Measurements from ENCODE around the gene MFAP4.

The MFAP4 gene

DNA sequence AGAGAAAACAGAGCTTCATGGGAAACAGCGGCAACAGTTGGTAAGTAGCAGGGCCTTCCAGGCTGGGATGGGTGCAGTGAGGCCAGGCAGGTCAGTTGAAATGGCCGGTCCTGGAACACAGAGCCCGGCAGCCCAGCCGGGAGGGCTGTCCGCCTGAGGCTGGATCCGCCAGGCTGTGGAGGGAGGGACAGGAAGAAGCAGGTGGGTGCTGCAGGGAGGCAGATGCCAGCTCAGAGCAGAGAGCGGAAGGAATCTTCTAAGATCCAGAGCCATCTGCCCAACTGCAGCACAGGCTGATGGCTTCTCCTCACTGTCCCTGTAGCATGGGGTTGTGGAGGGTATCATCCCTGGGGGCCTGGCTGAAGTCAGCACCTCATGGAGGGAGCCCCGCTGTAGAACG lies 24.6 kb upstream of the MFAP4 start:
- POLR2A ChIA-PET (ENCODE audit: low non-redundant PET): no interaction called here
- CTCF ChIA-PET: interaction anchor here (1.7 kb wide), 1 partner anchor 49 kb away, joined by 4 read pairs; the partner anchor contains the start of gene B9D1
- DNase-seq (ENCODE audit: low spot score): no peak
- TF ChIP-seq, protein P1, sequence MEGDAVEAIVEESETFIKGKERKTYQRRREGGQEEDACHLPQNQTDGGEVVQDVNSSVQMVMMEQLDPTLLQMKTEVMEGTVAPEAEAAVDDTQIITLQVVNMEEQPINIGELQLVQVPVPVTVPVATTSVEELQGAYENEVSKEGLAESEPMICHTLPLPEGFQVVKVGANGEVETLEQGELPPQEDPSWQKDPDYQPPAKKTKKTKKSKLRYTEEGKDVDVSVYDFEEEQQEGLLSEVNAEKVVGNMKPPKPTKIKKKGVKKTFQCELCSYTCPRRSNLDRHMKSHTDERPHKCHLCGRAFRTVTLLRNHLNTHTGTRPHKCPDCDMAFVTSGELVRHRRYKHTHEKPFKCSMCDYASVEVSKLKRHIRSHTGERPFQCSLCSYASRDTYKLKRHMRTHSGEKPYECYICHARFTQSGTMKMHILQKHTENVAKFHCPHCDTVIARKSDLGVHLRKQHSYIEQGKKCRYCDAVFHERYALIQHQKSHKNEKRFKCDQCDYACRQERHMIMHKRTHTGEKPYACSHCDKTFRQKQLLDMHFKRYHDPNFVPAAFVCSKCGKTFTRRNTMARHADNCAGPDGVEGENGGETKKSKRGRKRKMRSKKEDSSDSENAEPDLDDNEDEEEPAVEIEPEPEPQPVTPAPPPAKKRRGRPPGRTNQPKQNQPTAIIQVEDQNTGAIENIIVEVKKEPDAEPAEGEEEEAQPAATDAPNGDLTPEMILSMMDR (conservative IDR thresholded peaks at IDR 0.05; ENCODE audit: low read depth): no peak
- H3K27ac ChIP-seq: no peak overlapping the region

DNA sequence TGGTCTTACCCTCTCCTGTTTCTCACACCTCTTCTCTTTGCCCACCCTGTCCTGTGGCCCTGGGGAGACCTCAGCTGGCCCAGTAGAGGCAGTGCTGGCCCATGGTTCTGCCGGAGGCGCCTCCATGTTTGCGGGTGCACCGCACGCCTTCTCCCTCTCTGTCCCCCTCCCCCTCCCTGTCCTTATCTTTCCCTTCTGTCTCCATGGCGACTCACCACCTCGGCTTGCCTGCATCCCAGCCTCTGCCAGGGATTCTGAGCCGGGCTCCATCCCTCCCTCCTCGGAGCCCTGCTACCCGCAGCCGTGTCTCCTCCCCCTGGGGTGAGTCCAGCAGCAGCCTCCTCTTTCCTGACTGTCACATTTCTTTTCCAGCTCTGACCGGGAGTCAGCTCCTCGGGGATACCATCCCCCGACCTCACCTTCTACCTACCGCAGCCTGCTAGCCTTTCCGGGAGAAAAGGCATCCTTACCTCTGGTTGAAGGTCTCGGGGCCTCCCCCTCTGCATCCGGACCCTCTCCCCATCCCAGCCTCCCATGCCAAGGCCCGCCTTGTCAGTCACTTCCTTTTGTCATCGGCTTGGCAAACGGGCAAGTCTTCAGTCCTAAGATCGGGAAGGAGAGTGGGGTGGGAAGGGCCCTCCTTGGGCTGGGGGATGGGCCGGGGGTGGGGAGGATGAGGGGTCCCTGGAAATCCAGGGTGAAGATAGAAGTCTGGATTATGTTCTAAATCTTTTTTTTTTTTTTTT lies 24.1 kb upstream of the MFAP4 start, which contains the start of gene RNF112:
Gene RNF112 (plus strand): TSS at position 358 of the 746 bp plus-strand sequence. CDS start 177 bp downstream, at position 535.
- POLR2A ChIA-PET (ENCODE audit: low non-redundant PET): no interaction called here

DNA sequence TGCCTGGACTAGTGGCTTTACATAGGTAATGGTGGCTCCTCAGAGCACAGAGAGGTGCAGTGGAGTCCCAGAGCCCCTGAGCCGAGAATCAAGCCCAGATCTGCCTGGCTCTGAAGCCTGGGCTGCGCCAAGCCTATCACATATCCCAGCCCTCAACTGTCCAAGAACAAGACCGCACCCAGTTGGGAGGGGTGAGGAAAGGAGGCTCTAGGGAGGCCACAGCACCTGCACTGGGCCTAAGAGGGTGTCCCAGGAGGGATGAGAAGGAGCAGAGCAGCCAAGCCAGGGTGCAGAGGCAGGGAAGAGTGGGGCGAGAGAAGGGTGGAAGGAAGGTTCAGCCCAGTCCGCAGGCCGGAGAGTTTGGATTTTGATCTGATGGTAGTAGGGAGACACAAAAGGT lies 23.1 kb upstream of the MFAP4 start:
- TF ChIP-seq, protein P1 (conservative IDR thresholded peaks at IDR 0.05; ENCODE audit: low read depth): no peak
- no peak for DNase-seq (ENCODE audit: low spot score)
- H3K27ac ChIP-seq: peak overlapping the region; percentile 47
- CTCF ChIA-PET: interaction anchor here (1.0 kb wide), 1 partner anchor 38 kb away, joined by 3 read pairs; no protein-coding TSS in a partner anchor
- POLR2A ChIA-PET (ENCODE audit: low non-redundant PET): interaction anchor here (0.6 kb wide), 1 partner anchor 33 kb away, joined by 3 read pairs; no protein-coding TSS in a partner anchor

More for the DNA sequence above, 24.1 kb upstream of the MFAP4 start, which contains the start of gene RNF112:
- CTCF ChIA-PET: interaction anchor here (1.7 kb wide), 1 partner anchor 48 kb away, joined by 4 read pairs; the partner anchor contains the start of gene B9D1
- DNase-seq (ENCODE audit: low spot score): no peak
- TF ChIP-seq, protein P1 (conservative IDR thresholded peaks at IDR 0.05; ENCODE audit: low read depth): no peak
- H3K27ac ChIP-seq: peak within 1 kb of the TSS; percentile 47

- POLR2A ChIA-PET (ENCODE audit: low non-redundant PET): interaction anchor here (0.6 kb wide), 1 partner anchor 32 kb away, joined by 3 read pairs; no protein-coding TSS in a partner anchor
- CTCF ChIA-PET: interaction anchor here (1.0 kb wide), 1 partner anchor 38 kb away, joined by 3 read pairs; no protein-coding TSS in a partner anchor
- TF ChIP-seq, protein P1 (conservative IDR thresholded peaks at IDR 0.05; ENCODE audit: low read depth): no peak
- peak overlapping the region; percentile 47 for H3K27ac ChIP-seq
- DNase-seq (ENCODE audit: low spot score): peak; percentile 69
Observed at GRCh38 chr17:19409509-19409908, 22.5 kb upstream of the MFAP4 start.

- ChIA-PET CTCF (interaction anchor here (1.0 kb wide), 1 partner anchor 39 kb away, joined by 3 read pairs; no protein-coding TSS in a partner anchor), POLR2A (ENCODE audit: low non-redundant PET) (no interaction called here)
- peak overlapping the region; percentile 47; the same call in 1 of the 2 replicates for H3K27ac ChIP-seq
- no peak for DNase-seq (ENCODE audit: low spot score)
- TF ChIP-seq, protein P1 (conservative IDR thresholded peaks at IDR 0.05; ENCODE audit: low read depth): no peak
Observed at GRCh38 chr17:19409066-19409465, 22.1 kb upstream of the MFAP4 start.

DNA sequence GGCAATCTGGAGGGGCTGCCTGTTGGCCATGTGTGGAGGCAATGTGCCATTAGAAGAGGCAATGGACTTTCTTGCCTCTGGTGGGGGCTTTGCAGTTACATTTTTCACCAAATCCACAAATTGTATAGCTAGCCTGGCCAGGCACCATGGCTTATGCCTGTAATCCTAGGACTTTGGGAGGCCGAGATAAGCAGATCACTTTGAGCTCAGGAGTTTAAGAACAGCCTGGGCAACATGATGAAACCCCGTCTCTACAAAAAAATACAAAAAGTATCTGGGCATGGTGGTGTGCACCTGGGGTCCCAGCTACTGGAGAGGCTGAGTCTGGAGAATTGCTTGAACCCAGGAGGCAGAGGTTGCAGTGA lies 21.3 kb upstream of the MFAP4 start:
- CTCF ChIA-PET: interaction anchor here (0.6 to 0.7 kb wide), 2 partner anchors 43 to 45 kb away, joined by 3 read pairs; no protein-coding TSS in a partner anchor
- TF ChIP-seq, protein P1 (conservative IDR thresholded peaks at IDR 0.05; ENCODE audit: low read depth): no peak
- DNase-seq (ENCODE audit: low spot score): no peak
- H3K27ac ChIP-seq: no peak overlapping the region
- POLR2A ChIA-PET (ENCODE audit: low non-redundant PET): no interaction called here

All from RWPE1 (cell line).